GM12872 (cell line): Measurements from ENCODE around the gene NDUFS6.

Source experiments
- TF ChIP-seq, protein P1 (sequence below): IDR thresholded peaks from 3 replicates; pipeline ENCODE4 v1.5.1; 2011; ENCODE audit warnings: low read depth, mild to moderate bottlenecking, low read length, moderate library complexity; ENCODE audit not compliant: insufficient read depth

NDUFS6 gene

DNA sequence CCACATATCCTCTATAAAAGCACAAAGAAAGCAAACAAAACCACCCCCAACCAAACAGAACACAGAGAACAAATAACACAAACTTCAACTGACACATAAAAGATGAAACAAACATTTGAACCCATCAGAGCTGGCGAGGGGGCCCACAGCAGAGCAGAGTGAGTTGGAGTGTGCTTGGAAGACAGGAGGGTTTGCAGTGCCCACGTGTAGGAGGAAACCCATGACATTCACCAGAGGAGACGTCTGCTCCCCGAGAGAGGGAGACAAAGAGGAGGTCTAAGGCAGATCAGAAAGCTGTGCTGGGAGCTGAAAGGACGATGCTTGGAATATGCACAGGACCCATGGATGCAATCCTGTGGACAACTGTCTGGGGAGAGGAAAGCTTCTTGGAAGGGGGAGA lies 28.6 kb upstream of the NDUFS6 start:
- TF ChIP-seq, protein P1, sequence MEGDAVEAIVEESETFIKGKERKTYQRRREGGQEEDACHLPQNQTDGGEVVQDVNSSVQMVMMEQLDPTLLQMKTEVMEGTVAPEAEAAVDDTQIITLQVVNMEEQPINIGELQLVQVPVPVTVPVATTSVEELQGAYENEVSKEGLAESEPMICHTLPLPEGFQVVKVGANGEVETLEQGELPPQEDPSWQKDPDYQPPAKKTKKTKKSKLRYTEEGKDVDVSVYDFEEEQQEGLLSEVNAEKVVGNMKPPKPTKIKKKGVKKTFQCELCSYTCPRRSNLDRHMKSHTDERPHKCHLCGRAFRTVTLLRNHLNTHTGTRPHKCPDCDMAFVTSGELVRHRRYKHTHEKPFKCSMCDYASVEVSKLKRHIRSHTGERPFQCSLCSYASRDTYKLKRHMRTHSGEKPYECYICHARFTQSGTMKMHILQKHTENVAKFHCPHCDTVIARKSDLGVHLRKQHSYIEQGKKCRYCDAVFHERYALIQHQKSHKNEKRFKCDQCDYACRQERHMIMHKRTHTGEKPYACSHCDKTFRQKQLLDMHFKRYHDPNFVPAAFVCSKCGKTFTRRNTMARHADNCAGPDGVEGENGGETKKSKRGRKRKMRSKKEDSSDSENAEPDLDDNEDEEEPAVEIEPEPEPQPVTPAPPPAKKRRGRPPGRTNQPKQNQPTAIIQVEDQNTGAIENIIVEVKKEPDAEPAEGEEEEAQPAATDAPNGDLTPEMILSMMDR: peak; percentile 55; the same call in 2 of the 3 replicates

DNA sequence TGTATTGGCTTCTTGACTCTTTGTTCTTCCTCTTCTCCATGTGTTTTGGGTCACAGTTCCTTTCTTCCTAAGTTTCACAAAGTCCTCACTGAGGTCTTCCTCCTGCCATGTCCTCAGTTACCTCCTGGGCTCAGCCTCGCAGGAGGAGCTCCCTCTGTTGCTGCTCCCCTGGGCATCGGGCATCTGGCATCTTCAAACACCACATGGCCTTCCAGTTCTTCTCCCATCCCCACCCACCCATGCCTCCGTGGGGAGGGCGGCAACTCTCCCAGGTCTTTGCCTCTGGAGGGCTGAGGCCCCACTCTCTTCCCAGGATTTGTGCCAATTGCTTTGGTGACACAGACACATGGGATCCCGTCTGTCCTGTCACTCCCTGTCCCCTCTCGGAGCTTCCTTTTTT lies 24.4 kb upstream of the NDUFS6 start:
- TF ChIP-seq, protein P1: no peak

DNA sequence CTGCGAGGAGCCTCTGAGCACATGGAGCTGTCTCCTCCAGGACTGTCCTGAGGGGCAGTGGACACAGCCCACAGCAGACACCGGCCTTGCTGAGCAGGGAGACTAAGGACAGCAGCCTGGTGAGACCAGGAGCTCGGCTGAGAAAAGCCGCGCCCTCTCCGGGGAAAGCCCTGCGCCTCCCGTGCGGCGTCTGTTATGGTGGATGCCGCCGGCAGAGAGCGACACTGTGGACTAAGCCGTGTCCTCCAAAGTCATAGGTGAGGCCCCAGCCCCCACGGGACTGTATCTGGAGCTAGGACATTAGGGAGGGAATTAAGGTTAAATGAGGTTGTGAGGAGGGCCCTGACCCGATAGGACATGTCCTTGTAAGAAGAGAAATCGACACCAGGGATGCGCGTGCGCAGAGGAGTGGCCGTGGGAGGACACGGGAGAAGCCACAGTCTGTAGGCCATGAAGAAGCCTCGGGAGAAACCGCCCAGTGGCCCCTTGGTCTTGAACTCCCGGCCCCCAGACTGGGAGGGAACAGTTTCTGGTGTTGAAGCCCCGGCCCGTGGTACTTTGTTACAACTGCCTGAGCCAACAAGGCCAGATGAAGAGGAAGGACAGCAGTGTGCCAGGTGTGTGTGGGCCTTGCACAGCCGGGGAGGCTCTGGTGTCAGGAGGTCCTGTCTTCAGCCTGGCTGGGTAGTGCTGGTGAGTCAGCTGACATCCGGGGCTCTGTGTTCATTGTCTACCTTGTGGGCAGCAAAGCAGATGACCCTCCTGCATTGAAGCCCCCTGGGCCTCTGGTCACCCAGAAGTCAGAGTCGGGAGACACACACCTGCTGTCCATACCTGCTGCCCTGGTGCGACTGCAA lies 23.7 kb upstream of the NDUFS6 start:
- TF ChIP-seq, protein P1: no peak

DNA sequence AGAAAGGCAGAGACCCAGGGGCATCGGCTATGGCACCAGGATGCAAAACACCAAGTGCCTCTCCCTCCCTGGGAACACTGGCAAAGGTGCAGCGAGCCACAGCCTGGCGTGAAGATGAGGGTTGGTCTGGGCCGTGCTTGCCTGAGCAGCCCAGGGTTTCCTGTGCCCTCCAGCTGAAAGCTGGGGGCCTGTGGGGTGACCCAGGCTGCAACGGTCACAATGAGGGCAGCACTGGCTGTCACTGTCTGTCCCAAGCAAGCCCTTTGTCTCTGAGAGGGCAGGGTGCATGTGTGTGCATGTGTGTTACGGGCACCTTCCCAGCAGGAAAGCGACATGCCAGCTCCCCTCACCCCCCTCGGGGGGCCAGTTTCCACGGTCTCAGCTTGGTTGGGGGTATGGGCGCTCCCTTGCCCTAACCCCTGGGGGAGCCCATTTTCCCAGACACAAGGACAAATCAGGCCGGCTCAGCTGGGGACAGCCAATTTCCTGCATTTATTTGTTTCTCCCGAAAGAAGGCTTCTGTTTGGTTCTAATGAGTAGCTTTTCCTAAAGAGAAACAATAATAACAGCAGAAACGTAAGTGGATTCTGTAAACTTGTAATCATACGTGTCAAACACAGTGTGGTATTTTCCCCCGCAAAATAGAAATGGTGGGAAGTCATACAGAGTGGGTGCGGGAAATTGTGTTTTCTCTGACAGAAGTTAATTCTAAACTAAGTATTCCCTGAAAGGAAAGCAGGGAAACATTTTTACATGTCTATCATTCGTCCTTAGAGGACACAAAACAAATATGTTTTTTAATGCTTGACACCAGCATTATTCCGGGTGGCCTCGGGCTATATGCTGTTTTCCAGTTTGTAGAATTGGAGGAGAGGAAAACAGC lies 22.8 kb upstream of the NDUFS6 start:
- TF ChIP-seq, protein P1: no peak

DNA sequence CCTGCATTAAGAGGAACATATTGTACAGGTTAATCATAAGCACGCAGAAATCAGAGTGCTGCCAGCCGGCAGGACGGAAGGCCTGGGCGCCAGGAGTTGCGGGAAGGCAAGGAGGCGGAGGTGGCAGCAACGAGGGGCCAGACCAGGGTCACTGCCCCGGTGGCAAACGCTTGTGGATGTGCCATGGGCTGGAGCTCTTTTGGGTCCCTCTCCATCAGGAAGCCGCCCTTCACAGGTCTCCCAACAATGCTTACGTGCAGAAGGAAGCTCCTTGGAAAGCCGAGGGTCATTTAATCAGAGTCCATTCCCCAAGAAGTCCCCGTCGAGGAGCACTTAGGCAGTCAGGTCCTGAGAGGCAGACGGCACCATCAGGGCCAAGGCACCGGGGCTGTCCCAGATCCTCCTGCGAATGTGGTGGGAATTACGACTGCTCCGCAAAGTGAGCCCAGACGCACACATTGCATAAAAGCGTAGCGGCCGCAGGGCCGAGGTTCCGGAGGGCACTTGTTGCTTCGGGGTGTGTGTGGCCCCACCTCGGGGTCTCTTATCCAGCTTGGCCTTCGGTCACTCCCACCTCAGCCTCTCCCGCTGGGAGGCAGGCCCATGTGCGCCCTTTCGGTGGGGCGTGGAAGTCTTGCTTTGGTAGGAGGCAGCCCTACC lies 22.1 kb upstream of the NDUFS6 start:
- TF ChIP-seq, protein P1: no peak

DNA sequence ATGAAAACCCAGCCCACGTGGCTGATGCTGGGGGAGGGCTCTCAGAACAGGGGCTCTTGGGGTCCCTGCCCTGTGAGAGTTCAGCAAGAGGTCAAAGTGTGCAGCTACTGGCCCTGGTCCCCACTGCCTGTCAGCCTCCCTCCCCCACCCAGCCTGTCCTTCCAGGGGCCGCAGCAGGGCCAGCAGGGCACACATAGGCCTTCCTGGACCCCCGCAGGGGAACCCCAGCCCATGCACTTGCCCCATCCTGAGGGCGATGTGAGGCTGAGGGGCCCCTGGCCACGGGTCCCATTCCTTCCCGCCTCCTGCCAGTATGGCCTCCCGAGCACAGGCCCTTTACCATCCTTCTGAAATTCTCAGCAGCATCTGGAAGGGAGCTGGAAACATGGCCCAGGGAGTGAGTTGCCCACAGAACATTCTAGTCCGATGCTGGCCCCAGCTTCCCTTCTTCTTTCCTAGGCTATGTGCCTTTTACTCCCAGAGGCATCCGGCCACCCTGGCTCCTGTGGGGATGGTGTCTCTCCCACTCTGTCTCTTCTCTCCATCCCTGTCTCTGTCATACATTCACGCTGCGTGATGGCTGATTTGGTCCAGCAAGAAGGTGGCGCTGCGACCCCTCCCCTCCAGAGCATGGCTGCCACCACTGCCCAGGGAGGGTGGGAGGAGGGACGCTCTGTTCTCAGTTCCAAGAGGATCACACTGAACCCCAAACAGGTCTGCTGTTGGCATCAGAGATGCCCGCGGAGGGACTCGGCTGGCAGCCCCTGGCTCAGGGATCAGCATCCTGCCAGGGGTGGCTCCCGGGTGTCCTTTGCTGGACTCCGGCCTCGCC lies 21.2 kb upstream of the NDUFS6 start:
- TF ChIP-seq, protein P1: no peak

DNA sequence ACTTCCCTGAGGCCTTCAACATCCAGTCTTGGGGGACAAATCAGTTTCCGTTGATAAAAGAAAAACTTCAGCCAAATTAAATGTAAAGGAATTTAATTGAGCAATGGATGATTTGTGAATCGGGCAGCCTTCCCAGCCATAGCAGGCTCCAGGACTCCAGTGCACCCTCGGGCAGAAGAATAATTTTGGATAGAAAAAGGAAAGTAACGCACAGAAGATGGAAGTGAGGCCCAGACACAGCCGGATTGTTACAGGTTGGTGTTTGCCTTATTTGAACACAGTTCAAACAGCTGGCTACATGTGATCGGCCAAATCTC lies 20.6 kb upstream of the NDUFS6 start:
- TF ChIP-seq, protein P1: no peak
